Measurements from ENCODE around the gene ANKRD31.
"Not testable (repeated sequence)": the region's sequence is repeated elsewhere in the genome, so short reads cannot be mapped to it uniquely, and the experiment has no call there.

Gene ANKRD31

GRCh38 chr5:75140277-75140676 lies 96.4 kb downstream of the ANKRD31 start:
- TF ChIP-seq, protein P1, sequence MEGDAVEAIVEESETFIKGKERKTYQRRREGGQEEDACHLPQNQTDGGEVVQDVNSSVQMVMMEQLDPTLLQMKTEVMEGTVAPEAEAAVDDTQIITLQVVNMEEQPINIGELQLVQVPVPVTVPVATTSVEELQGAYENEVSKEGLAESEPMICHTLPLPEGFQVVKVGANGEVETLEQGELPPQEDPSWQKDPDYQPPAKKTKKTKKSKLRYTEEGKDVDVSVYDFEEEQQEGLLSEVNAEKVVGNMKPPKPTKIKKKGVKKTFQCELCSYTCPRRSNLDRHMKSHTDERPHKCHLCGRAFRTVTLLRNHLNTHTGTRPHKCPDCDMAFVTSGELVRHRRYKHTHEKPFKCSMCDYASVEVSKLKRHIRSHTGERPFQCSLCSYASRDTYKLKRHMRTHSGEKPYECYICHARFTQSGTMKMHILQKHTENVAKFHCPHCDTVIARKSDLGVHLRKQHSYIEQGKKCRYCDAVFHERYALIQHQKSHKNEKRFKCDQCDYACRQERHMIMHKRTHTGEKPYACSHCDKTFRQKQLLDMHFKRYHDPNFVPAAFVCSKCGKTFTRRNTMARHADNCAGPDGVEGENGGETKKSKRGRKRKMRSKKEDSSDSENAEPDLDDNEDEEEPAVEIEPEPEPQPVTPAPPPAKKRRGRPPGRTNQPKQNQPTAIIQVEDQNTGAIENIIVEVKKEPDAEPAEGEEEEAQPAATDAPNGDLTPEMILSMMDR (IDR thresholded peaks at IDR 0.05; ENCODE audit: insufficient read depth, low read length, missing control alignments): no peak
- H3K4me3 ChIP-seq (ENCODE audit: low read depth, low read length): no peak overlapping the region
- POLR2A ChIA-PET: no interaction called here
- no peak for DNase-seq (ENCODE audit: low read depth, low spot score)
- CTCF ChIA-PET: no interaction called here

- ChIA-PET CTCF (no interaction called here), POLR2A (no interaction called here)
- no peak for DNase-seq (ENCODE audit: low read depth, low spot score)
- H3K4me3 ChIP-seq (ENCODE audit: low read depth, low read length): no peak overlapping the region
- TF ChIP-seq, protein P1 (IDR thresholded peaks at IDR 0.05; ENCODE audit: insufficient read depth, low read length, missing control alignments): no peak
These were observed 98.0 kb downstream of the ANKRD31 start for GRCh38 chr5:75138689-75139088.

DNA sequence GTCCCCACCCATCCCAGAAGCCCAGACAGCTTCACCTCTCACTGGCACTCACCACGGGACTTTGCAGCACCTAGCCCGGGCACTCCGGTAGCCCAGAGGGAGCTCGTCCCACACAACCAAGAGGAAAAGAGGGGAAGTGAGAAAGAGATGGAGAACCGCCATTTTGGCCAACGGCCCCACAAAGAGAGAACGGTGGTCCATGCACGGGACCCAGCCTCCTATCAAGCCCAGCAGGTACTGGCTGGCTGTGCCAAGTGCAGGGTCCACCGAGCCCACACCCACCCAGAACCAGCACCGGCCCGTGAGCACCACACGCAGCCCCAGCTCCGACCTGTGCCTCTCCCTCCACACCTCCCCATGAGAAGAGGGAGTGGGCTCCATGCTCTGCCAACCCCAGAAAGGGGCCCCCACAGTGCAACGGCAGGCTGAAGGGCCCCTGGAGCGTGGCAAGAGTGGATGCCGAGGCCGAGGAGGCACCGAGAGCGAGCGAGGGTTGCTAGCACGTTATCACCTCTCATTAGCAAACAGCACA lies 105.8 kb downstream of the ANKRD31 start:
- ChIA-PET CTCF (no interaction called here), POLR2A (no interaction called here)
- TF ChIP-seq, protein P1 (IDR thresholded peaks at IDR 0.05; ENCODE audit: insufficient read depth, low read length, missing control alignments): no peak
- DNase-seq (ENCODE audit: low read depth, low spot score): no peak
- H3K4me3 ChIP-seq (ENCODE audit: low read depth, low read length): no peak overlapping the region

GRCh38 chr5:75116856-75117255 lies 119.8 kb downstream of the ANKRD31 start:
- POLR2A ChIA-PET: no interaction called here
- no peak overlapping the region for H3K4me3 ChIP-seq (ENCODE audit: low read depth, low read length)
- CTCF ChIA-PET: no interaction called here
- no peak for DNase-seq (ENCODE audit: low read depth, low spot score)
- TF ChIP-seq, protein P1 (IDR thresholded peaks at IDR 0.05; ENCODE audit: insufficient read depth, low read length, missing control alignments): no peak

GRCh38 chr5:75114311-75114710 lies 122.4 kb downstream of the ANKRD31 start:
- H3K4me3 ChIP-seq (ENCODE audit: low read depth, low read length); CTCF ChIA-PET; POLR2A ChIA-PET; DNase-seq (ENCODE audit: low read depth, low spot score): not testable (repeated sequence)

DNA sequence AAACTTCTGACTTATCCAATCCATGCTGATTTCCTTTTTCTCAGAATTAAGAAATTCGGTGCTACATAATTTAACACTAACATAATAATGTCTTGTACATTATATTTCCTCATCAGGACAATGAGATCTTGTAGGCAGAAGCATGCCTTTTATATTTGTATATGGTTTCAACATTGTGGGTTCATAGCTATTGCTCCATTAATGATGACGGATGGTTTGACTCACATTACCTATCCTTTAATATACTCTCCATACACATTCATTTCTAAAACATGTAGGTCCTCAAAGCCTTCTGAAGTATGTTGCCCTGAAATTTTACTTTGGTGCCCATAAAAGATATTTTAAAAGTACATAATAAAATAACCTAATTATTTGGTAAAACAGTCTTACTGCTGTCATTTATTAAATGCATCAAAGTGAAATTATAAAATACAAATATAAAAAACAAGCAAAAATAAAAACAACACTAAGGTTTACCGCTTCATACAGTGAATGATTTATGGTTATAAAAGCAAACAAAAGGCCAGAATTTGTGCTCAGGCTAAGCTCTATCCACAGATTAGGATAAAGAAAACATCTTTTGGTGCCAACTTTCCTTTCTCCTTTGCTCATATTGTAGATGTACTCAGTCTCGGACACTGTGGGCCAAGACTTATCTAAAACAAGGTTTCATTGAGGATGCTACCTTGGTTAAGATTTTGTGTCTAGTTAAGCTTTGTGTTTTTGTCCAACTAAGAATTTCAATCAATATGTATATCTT lies 123.1 kb downstream of the ANKRD31 start:
- no peak overlapping the region for H3K4me3 ChIP-seq (ENCODE audit: low read depth, low read length)
- DNase-seq (ENCODE audit: low read depth, low spot score): no peak
- TF ChIP-seq, protein P1 (IDR thresholded peaks at IDR 0.05; ENCODE audit: insufficient read depth, low read length, missing control alignments): no peak
- CTCF ChIA-PET: no interaction called here
- POLR2A ChIA-PET: no interaction called here

Measured in AG04449 (cell line).